Loucy (cell line): ENCODE measurements around the gene PSMC1.

ENCODE experiments used
- H2AFZ ChIP-seq: fragments of 200-600 bp; sonication (generic); 2 replicates; pipeline ENCODE4 v1.6.0; 2016; ENCODE audit warnings: antibody characterized with exemption, mild to moderate bottlenecking, low read length, moderate library complexity
- H3F3A ChIP-seq: fragments of 200-600 bp; 2 replicates; pipeline ENCODE4 v1.6.0; 2016; ENCODE audit warnings: antibody characterized with exemption, low read depth, mild to moderate bottlenecking
- H3K27me3 ChIP-seq: fragments of 200-600 bp; sonication (generic); 2 replicates; pipeline ENCODE4 v1.6.1; 2014; ENCODE audit warnings: low read length, mild to moderate bottlenecking; ENCODE audit not compliant: insufficient read depth, poor library complexity, severe bottlenecking
- H3K36me3 ChIP-seq: fragments of 200-600 bp; sonication (generic); 2 replicates; pipeline ENCODE4 v1.6.1; 2016; ENCODE audit warnings: low read length; ENCODE audit not compliant: insufficient read depth
- H3K4me1 ChIP-seq: fragments of 200-600 bp; sonication (generic); 2 replicates; pipeline ENCODE4 v1.5.1; 2014; ENCODE audit warnings: low read length, mild to moderate bottlenecking; ENCODE audit not compliant: insufficient read depth, poor library complexity, severe bottlenecking
- H3K4me2 ChIP-seq: fragments of 200-600 bp; sonication (generic); 2 replicates; pipeline ENCODE4 v1.6.0; 2014; ENCODE audit warnings: antibody characterized with exemption, low read length, low read depth, mild to moderate bottlenecking; ENCODE audit not compliant: poor library complexity, severe bottlenecking
- H3K4me3 ChIP-seq: fragments of 200-600 bp; sonication (generic); 2 replicates; pipeline ENCODE4 v1.5.1; 2014; ENCODE audit warnings: low read length, mild to moderate bottlenecking, mixed read lengths; ENCODE audit not compliant: poor library complexity, severe bottlenecking
- H3K79me2 ChIP-seq: fragments of 200-600 bp; sonication (generic); 2 replicates; pipeline ENCODE4 v1.6.1; 2014; ENCODE audit warnings: low read length; ENCODE audit not compliant: insufficient read depth
- H3K9ac ChIP-seq: fragments of 200-600 bp; sonication (generic); 2 replicates; pipeline ENCODE4 v1.6.0; 2014; ENCODE audit warnings: mild to moderate bottlenecking, low read depth, low read length, moderate library complexity; ENCODE audit not compliant: poor library complexity, severe bottlenecking
- H3K9me2 ChIP-seq: fragments of 200-600 bp; sonication (generic); replicated peaks from 2 replicates; pipeline ENCODE4 v1.6.1; 2016; ENCODE audit warnings: low read depth, low read length, mixed read lengths
- H3K9me3 ChIP-seq: fragments of 200-600 bp; sonication (generic); 2 replicates; pipeline ENCODE4 v1.6.1; 2014; ENCODE audit warnings: mild to moderate bottlenecking, antibody characterized with exemption, low read length, low read depth; ENCODE audit not compliant: insufficient read depth
- H4K20me1 ChIP-seq: fragments of 200-600 bp; sonication (generic); 2 replicates; pipeline ENCODE4 v1.6.0; 2014; ENCODE audit warnings: antibody characterized with exemption, low read length, mild to moderate bottlenecking; ENCODE audit not compliant: insufficient read depth, poor library complexity, severe bottlenecking
- CTCF ChIP-seq: fragments of 200-600 bp; sonication (generic); conservative IDR thresholded peaks from 2 replicates; pipeline ENCODE4 v1.5.1; 2014; ENCODE audit warnings: mild to moderate bottlenecking, antibody characterized with exemption, low read length
- EZH2phosphoT487 ChIP-seq: fragments of 200-600 bp; IDR thresholded peaks from 2 replicates; pipeline ENCODE4 v1.6.1; 2018; ENCODE audit warnings: antibody characterized with exemption, mild to moderate bottlenecking, moderate library complexity, borderline replicate concordance

Gene PSMC1

DNA sequence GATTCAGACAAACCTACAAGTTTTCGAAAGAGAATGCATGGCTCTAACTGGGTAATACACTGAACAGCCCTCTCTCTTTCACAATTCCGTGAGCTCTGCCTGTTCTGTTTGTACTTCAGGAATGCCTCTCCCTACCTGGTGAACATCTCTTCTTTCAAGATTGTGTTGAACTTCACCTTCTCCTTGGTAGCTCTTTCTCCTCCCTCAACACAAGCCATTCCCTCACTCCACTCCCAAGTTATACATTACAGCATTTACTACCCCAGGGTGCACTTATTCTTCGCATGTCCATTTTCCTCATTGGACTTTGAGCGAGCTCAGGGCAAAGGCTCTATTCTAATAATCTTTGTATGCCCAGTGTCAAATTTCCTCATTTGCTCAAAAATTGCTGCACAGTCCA is 47.1 kb downstream of the PSMC1 start:
- H3K4me1 ChIP-seq = no peaks in the 10 kb centered on the region
- H3K9ac ChIP-seq = no peak overlapping the region
- H2AFZ ChIP-seq = no peak overlapping the region
- H3K9me3 ChIP-seq = no peaks in the 10 kb centered on the region
- peaks cover 64% of the 10 kb centered on the region for H3K36me3 ChIP-seq
- no peaks in the 10 kb centered on the region for H3K79me2 ChIP-seq
- peaks cover 3% of the 10 kb centered on the region; the same call in 1 of the 2 replicates for H3F3A ChIP-seq
- no peaks in the 10 kb centered on the region for H4K20me1 ChIP-seq
- no peaks in the 10 kb centered on the region for H3K27me3 ChIP-seq
- H3K9me2 ChIP-seq = no peaks in the 10 kb centered on the region
- H3K4me3 ChIP-seq = no peak overlapping the region
- no peak overlapping the region for H3K4me2 ChIP-seq
- TF ChIP-seq CTCF = no peak
- TF ChIP-seq EZH2phosphoT487 = no peak

GRCh38 chr14:90304502-90304901 is 48.1 kb downstream of the PSMC1 start:
- H3K4me1 ChIP-seq = no peaks in the 10 kb centered on the region
- TF ChIP-seq EZH2phosphoT487 (no peak), CTCF (no peak)
- H3K36me3 ChIP-seq = peaks cover 62% of the 10 kb centered on the region
- H3K27me3 ChIP-seq = no peaks in the 10 kb centered on the region
- no peaks in the 10 kb centered on the region for H3K9me3 ChIP-seq
- H3K9ac ChIP-seq = no peak overlapping the region
- no peak overlapping the region for H3K4me2 ChIP-seq
- peaks cover 3% of the 10 kb centered on the region; the same call in 1 of the 2 replicates for H3F3A ChIP-seq
- H3K9me2 ChIP-seq = no peaks in the 10 kb centered on the region
- no peak overlapping the region for H3K4me3 ChIP-seq
- no peaks in the 10 kb centered on the region for H4K20me1 ChIP-seq
- no peak overlapping the region for H2AFZ ChIP-seq
- H3K79me2 ChIP-seq = no peaks in the 10 kb centered on the region

- H3K9ac ChIP-seq = no peak overlapping the region
- H3K79me2 ChIP-seq = no peaks in the 10 kb centered on the region
- H3K9me2 ChIP-seq = no peaks in the 10 kb centered on the region
- H3K4me1 ChIP-seq = no peaks in the 10 kb centered on the region
- H3F3A ChIP-seq = peaks cover 3% of the 10 kb centered on the region; the same call in 1 of the 2 replicates
- peaks cover 64% of the 10 kb centered on the region for H3K36me3 ChIP-seq
- TF ChIP-seq EZH2phosphoT487 = no peak
- TF ChIP-seq CTCF = no peak
- H3K4me3 ChIP-seq = no peak overlapping the region
- no peaks in the 10 kb centered on the region for H4K20me1 ChIP-seq
- H3K9me3 ChIP-seq = no peaks in the 10 kb centered on the region
- no peak overlapping the region for H3K4me2 ChIP-seq
- H3K27me3 ChIP-seq = no peaks in the 10 kb centered on the region
- H2AFZ ChIP-seq = no peak overlapping the region
These were observed 48.8 kb downstream of the PSMC1 start for GRCh38 chr14:90305176-90305601.
